ENCODE measurements around the gene SARDH.
A peak's percentile ranks its signal among the peaks of the same experiment; 100 is the strongest.

The SARDH gene

GRCh38 chr9:133725886-133726285, 12.3 kb downstream of the SARDH start:
- DNase-seq (ENCODE audit: low read depth), result no peak
- H3K4me3 ChIP-seq (ENCODE audit: low read depth, low read length), result no peak overlapping the region
- no peak for TF ChIP-seq CTCF (IDR thresholded peaks at IDR 0.05; ENCODE audit: insufficient read depth, low read depth, low read length, missing control alignments)

- DNase-seq (ENCODE audit: low read depth), result no peak
- TF ChIP-seq CTCF (IDR thresholded peaks at IDR 0.05; ENCODE audit: insufficient read depth, low read depth, low read length, missing control alignments), result no peak
- H3K4me3 ChIP-seq (ENCODE audit: low read depth, low read length), result no peak overlapping the region
Observed at GRCh38 chr9:133718563-133719315, 19.4 kb downstream of the SARDH start.

- H3K4me3 ChIP-seq (ENCODE audit: low read depth, low read length), result no peak overlapping the region
- no peak for DNase-seq (ENCODE audit: low read depth)
- no peak for TF ChIP-seq CTCF (IDR thresholded peaks at IDR 0.05; ENCODE audit: insufficient read depth, low read depth, low read length, missing control alignments)
Observed at GRCh38 chr9:133717113-133718031, 20.8 kb downstream of the SARDH start.

- no peak overlapping the region for H3K4me3 ChIP-seq (ENCODE audit: low read depth, low read length)
- no peak for TF ChIP-seq CTCF (IDR thresholded peaks at IDR 0.05; ENCODE audit: insufficient read depth, low read depth, low read length, missing control alignments)
- no peak for DNase-seq (ENCODE audit: low read depth)
Observed at GRCh38 chr9:133716564-133717112, 21.5 kb downstream of the SARDH start.

GRCh38 chr9:133715866-133716563, 22.1 kb downstream of the SARDH start:
- no peak for DNase-seq (ENCODE audit: low read depth)
- peak; percentile 16 for TF ChIP-seq CTCF (IDR thresholded peaks at IDR 0.05; ENCODE audit: insufficient read depth, low read depth, low read length, missing control alignments)
- H3K4me3 ChIP-seq (ENCODE audit: low read depth, low read length), result no peak overlapping the region

GRCh38 chr9:133715295-133715865, 22.8 kb downstream of the SARDH start:
- no peak for TF ChIP-seq CTCF (IDR thresholded peaks at IDR 0.05; ENCODE audit: insufficient read depth, low read depth, low read length, missing control alignments)
- no peak overlapping the region for H3K4me3 ChIP-seq (ENCODE audit: low read depth, low read length)
- DNase-seq (ENCODE audit: low read depth), result no peak

Data from GM12865 (cell line).